GM12875 (cell line): ENCODE data around the gene RPS8.
"Not testable (repeated sequence)": the region's sequence is repeated elsewhere in the genome, so short reads cannot be mapped to it uniquely, and the experiment has no call there.

Experiments
- H3K4me3 ChIP-seq: one replicate; pipeline ENCODE4 v1.5.1; 2011; ENCODE audit warnings: low read depth, low read length, control low read depth
- TF ChIP-seq, protein P1 (sequence below): IDR thresholded peaks from 2 replicates; pipeline ENCODE4 v1.5.1; 2011; ENCODE audit warnings: low read depth, mild to moderate bottlenecking, control low read depth, inconsistent platforms, low read length, moderate library complexity, borderline replicate concordance; ENCODE audit not compliant: insufficient read depth

RPS8 gene

DNA sequence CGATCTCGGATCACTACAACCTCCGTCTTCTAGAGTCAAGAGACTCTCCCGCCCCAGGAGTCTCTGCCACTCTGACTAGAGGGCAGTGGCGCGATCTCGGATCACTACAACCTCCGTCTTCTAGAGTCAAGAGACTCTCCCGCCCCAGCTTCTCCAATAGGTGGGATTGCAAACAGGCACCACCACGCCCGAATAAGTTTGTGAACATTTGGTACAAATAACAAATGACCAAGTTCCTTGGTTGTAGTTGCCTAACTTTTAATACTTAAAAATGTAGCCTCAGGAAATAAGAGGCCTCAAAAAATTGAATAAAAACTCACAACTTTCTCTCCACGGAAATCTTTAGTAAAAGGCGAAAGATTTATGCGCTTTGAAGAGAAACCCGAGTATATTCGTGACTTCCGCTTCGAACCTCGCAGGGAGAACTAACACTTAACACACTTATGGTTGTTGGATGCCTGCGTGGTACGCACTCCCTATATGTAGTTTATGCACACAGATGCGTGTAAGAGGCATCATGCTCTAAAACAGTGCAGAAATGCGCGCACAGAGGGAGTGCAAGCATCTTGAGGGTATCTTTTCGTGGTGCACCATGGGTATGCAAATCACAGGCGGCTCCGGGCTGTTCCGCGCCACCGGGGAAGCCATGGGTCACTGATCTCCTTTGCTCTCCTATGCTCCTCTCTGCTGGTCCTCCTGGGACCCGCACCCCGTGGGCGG, 44.4 kb downstream of the RPS8 start:
- H3K4me3 ChIP-seq = peak overlapping the region; percentile 57
- TF ChIP-seq, protein P1, sequence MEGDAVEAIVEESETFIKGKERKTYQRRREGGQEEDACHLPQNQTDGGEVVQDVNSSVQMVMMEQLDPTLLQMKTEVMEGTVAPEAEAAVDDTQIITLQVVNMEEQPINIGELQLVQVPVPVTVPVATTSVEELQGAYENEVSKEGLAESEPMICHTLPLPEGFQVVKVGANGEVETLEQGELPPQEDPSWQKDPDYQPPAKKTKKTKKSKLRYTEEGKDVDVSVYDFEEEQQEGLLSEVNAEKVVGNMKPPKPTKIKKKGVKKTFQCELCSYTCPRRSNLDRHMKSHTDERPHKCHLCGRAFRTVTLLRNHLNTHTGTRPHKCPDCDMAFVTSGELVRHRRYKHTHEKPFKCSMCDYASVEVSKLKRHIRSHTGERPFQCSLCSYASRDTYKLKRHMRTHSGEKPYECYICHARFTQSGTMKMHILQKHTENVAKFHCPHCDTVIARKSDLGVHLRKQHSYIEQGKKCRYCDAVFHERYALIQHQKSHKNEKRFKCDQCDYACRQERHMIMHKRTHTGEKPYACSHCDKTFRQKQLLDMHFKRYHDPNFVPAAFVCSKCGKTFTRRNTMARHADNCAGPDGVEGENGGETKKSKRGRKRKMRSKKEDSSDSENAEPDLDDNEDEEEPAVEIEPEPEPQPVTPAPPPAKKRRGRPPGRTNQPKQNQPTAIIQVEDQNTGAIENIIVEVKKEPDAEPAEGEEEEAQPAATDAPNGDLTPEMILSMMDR = 0 out of 2 replicates have a peak, but pooled peaks have one; percentile 10

DNA sequence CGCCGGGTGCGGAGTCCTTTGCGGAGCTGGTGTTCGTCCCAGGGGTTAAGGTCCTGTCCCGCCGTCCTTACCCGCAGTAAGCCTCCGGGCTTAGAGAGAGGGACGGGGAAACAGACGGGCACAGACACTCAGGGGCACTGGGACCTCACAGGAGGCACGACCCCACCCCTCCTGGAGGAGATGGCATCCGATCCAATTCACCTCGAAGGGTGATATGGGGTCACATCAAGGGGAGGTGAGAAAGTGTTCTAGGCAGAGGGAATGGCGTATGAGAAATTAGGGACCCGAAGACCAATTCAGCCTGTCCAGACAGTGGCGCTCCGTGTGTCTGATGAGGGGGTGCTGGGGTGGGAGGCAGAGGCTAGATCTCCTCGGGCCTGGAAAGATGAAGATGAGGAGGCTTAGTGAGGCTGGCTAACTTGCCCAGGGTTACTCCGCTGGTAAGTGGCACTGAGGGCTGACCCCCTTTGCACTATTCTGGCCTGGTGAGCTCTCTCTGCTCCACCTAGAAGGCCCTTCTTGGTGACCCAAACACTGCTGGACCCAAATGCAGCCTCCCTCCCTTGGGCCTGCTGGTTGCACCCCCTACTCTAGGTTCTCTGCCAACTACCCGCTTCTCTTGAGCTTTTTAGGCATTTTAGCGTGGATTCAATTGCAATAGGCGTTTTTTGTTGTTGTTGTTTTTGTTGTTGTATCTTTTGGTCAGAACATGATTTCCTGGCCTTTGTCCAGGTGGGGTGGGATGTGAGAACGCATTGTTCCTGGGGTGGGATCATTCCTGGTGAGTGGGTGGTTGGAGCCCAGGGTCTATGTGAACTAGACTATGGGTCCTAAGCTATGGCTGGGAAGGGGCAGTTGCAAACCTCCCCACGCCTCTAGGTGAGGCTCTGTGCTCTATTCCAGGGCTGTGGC, 45.2 kb downstream of the RPS8 start:
- peak overlapping the region; percentile 57 for H3K4me3 ChIP-seq
- TF ChIP-seq, protein P1 = no peak

DNA sequence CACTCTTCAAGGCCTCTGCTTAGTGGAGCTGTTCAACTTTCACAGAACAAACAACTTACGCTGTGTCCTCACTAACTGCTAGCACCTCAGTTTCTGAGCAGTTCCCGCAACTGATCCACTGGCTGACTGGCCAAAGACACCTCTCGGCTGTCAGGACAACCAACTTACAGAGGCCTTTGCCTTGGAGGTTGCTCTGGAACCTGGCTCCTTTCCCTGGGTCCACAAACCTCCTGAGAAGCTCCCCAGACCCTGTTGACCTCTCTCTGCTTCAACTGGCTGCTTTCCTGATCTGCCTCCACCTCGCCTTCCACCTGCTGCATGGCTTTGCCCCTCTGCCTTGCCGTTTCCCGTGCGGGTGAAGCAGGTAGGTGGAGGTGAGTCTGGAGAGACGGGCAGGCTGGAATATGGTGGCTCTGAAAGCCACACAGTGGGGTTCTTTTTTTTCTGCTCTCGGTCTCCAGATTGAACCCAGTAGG, 45.9 kb downstream of the RPS8 start:
- no peak overlapping the region for H3K4me3 ChIP-seq
- TF ChIP-seq, protein P1 = no peak

DNA sequence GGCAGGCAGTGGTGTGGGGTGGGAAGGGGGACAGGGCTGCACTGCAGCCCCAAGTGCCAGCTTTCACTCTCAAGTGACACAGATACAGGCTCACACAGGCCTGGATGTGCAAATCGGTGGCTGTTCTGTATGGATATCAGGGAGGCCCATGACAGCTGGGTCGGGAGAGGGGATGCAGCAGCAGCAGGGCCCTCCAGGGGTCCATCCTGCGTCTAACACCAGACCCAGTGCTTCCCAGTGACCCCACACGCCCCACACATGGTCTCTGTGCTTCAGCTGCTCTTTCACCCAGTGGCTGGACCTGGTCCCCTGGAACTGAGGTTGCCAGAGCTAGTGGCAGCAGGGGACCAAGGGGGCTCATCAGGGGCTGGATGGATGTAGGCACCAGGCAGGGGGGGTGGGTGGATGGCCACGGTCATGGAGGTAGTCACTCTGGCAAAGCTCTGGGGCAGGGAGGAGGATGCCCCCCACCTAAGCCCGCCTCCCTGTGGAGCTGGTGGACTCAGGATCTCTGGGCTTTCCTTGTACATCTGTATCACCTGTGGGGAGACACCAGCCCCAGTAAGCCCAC, 46.9 kb downstream of the RPS8 start:
- no peak overlapping the region for H3K4me3 ChIP-seq
- TF ChIP-seq, protein P1 = no peak

DNA sequence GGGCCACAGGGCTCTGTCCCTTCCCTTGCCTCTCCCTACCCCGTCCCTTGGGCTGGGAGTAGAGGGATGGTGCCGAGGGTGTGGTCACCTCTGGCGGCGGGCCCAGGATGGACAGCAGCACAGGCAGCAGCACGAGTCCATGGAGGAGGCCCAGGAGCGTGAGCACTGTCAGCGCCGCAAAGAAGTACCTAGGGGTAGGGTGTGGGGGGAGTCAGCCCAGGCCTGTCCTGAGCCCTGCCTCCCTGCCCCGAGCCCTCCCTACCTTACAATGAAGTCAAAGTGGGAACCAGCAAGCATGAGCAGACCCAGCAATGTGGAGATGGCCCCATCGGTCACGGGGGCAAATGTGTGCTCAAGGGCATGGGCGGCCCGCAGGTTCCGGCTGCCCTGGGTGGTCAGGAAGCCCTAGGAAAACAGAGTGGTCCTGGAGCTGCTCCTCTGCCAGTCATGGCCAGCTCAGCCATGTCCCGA, 47.7 kb downstream of the RPS8 start:
- H3K4me3 ChIP-seq = no peak overlapping the region
- TF ChIP-seq, protein P1 = no peak

DNA sequence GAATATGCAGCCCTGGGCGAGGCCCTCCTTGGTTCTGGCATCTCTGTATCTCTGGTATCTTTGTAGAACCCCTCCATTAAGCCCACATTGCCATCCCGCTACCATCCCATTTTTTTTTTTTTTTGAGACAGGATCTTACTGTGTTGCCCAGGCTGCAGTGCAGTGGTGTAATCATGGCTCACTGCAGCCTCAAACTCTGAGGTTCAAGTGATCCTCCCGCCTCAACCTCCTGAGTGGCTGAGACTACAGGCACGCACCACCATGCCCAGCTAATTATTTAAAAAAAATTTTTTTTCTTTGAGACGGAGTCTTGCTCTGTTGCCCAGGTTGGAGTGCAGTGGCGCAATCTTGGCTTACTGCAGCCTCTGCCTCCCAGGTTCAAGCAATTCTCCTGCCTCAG, 49.1 kb downstream of the RPS8 start:
- H3K4me3 ChIP-seq = not testable (repeated sequence)
